GM23248 (cell line): ENCODE results near the gene MINDY4. TPM values are rescaled to one million over a fixed set of nuclear protein-coding genes. Genes with fewer than 3 reads are reported as not detected.

Experiments
- DNase-seq: peaks from one replicate; pipeline ENCODE4 v3.0.0-alpha.2; 2015
- H2AFZ ChIP-seq: fragments of 200-600 bp; sonication (generic); 2 replicates; pipeline ENCODE4 v1.6.1; 2016; ENCODE audit warnings: antibody characterized with exemption
- H3F3A ChIP-seq: fragments of 200-600 bp; sonication (generic); 2 replicates; pipeline ENCODE4 v1.6.1; 2016; ENCODE audit warnings: mild to moderate bottlenecking, antibody characterized with exemption, mixed run types; ENCODE audit not compliant: insufficient read depth
- H3K27ac ChIP-seq: fragments of 200-600 bp; sonication (generic); 2 replicates; pipeline ENCODE4 v1.5.1; 2016; ENCODE audit warnings: mild to moderate bottlenecking
- H3K27me3 ChIP-seq: fragments of 200-600 bp; sonication (generic); replicated peaks from 2 replicates; pipeline ENCODE4 v1.6.1; 2016; ENCODE audit warnings: mild to moderate bottlenecking; ENCODE audit not compliant: insufficient read depth
- H3K36me3 ChIP-seq: fragments of 200-600 bp; sonication (generic); 2 replicates; pipeline ENCODE4 v1.6.1; 2016; ENCODE audit warnings: low read depth, mild to moderate bottlenecking
- H3K4me1 ChIP-seq: fragments of 200-600 bp; sonication (generic); 2 replicates; pipeline ENCODE4 v1.6.1; 2016; ENCODE audit warnings: mild to moderate bottlenecking; ENCODE audit not compliant: insufficient read depth
- H3K4me2 ChIP-seq: fragments of 200-600 bp; sonication (generic); one replicate; pipeline ENCODE4 v1.6.1; 2016; ENCODE audit warnings: mild to moderate bottlenecking; ENCODE audit not compliant: unreplicated experiment
- H3K4me3 ChIP-seq: fragments of 200-600 bp; sonication (generic); 2 replicates; pipeline ENCODE4 v1.5.1; 2016; ENCODE audit warnings: mild to moderate bottlenecking
- H3K79me2 ChIP-seq: fragments of 200-600 bp; sonication (generic); 2 replicates; pipeline ENCODE4 v1.6.1; 2016; ENCODE audit warnings: mild to moderate bottlenecking; ENCODE audit not compliant: insufficient read depth
- H3K9ac ChIP-seq: fragments of 200-600 bp; sonication (generic); 2 replicates; pipeline ENCODE4 v1.6.1; 2016; ENCODE audit warnings: mild to moderate bottlenecking
- H3K9me2 ChIP-seq: fragments of 200-600 bp; sonication (generic); 2 replicates; pipeline ENCODE4 v1.6.1; 2016; ENCODE audit warnings: mixed run types, mild to moderate bottlenecking, moderate library complexity; ENCODE audit not compliant: insufficient read depth
- H3K9me3 ChIP-seq: fragments of 200-600 bp; sonication (generic); one replicate; pipeline ENCODE4 v1.6.1; 2017; ENCODE audit warnings: low read depth
- H4K20me1 ChIP-seq: fragments of 200-600 bp; sonication (generic); 2 replicates; pipeline ENCODE4 v1.6.0; 2016; ENCODE audit not compliant: insufficient read depth
- EZH2 ChIP-seq: fragments of 200-600 bp; sonication (generic); IDR thresholded peaks from 2 replicates; pipeline ENCODE4 v1.6.1; 2018; ENCODE audit warnings: antibody characterized with exemption, mild to moderate bottlenecking; ENCODE audit not compliant: insufficient read depth, poor library complexity, severe bottlenecking
- EZH2phosphoT487 ChIP-seq: fragments of 200-600 bp; sonication (generic); IDR thresholded peaks from 2 replicates; pipeline ENCODE4 v1.6.1; 2018; ENCODE audit warnings: antibody characterized with exemption, moderate library complexity, mild to moderate bottlenecking, low read depth; ENCODE audit not compliant: insufficient read depth
- WGBS, 2 experiments: methylation state at CpG; one replicate each; pipeline ENCODE4 v1.1.6; 2015 to 2017; ENCODE audit warnings: low lambda C conversion rate in 2 of 2, low coverage in 1 of 2; ENCODE audit errors: missing lambda C conversion rate in 2 of 2; 5-methylcytosine and 5-hydroxymethylcytosine counted together
- in situ Hi-C: fragments of 300-500 bp; cut with MboI; formaldehyde crosslinking; loops from 2 replicates; pipeline ENCODE4 v1.15.0; 2020
- polyA plus RNA-seq: library from polyadenylated mRNA; unstranded; fragments of >200 nt; fragmentation: Nextera tagmentation; extraction: Ambion mirVana; gene quantifications from 2 replicates; pipeline ENCODE4 v1.2.1, GENCODE V29; 2016
- total RNA-seq: library from RNA; depleted of rRNA; stranded (reverse); fragments of >200 nt; shearing (Covaris generic); gene quantifications from 2 replicates; pipeline ENCODE4 v1.2.3, GENCODE V29; 2014

MINDY4 gene
- total and polyA plus RNA-seq, 2 experiments from 2014 or later, result 2.5 to 3.5 TPM

GRCh38 chr7:30841801-30842541 is 70.8 kb downstream of the MINDY4 start:
- Histone ChIP-seq H4K20me1 (no peaks in the 10 kb centered on the region), H3K9ac (no peak overlapping the region), H3K36me3 (no peaks in the 10 kb centered on the region), H3K4me3 (no peak overlapping the region), H3K4me2 (no peak overlapping the region), H3K27ac (no peak overlapping the region), H3K9me2 (no peaks in the 10 kb centered on the region), H3K79me2 (no peaks in the 10 kb centered on the region), H3F3A (no peaks in the 10 kb centered on the region; the same call in 1 of the 2 replicates), H3K27me3 (no peaks in the 10 kb centered on the region), H2AFZ (no peak overlapping the region), H3K4me1 (peaks cover 8% of the 10 kb centered on the region), H3K9me3 (no peaks in the 10 kb centered on the region)
- no peak for TF ChIP-seq EZH2phosphoT487
- no peak for TF ChIP-seq EZH2
- DNase-seq, result no peak
- in situ Hi-C loops, result no loop called here
- 87 to 91% methylated on average over 7 of the region's 7 CpGs for WGBS, 2 experiments

- Histone ChIP-seq H3K4me1 (peaks cover 8% of the 10 kb centered on the region), H3K9me2 (no peaks in the 10 kb centered on the region), H3K4me3 (no peak overlapping the region), H3K27me3 (no peaks in the 10 kb centered on the region), H3K4me2 (no peak overlapping the region), H3K27ac (no peak overlapping the region), H3K9ac (no peak overlapping the region), H3K9me3 (no peaks in the 10 kb centered on the region), H3K79me2 (no peaks in the 10 kb centered on the region), H2AFZ (no peak overlapping the region), H3F3A (no peaks in the 10 kb centered on the region; the same call in 1 of the 2 replicates), H4K20me1 (no peaks in the 10 kb centered on the region), H3K36me3 (no peaks in the 10 kb centered on the region)
- peak; percentile 23 for DNase-seq
- no peak for TF ChIP-seq EZH2
- TF ChIP-seq EZH2phosphoT487, result no peak
- in situ Hi-C loops, result no loop called here
- WGBS, 2 experiments, result 79% methylated on average over 8 of the region's 8 CpGs
Observed at GRCh38 chr7:30842542-30843451, 71.6 kb downstream of the MINDY4 start.

GRCh38 chr7:30843741-30844482 is 72.7 kb downstream of the MINDY4 start:
- Histone ChIP-seq H3K9ac (no peak overlapping the region), H3K4me2 (no peak overlapping the region), H2AFZ (no peak overlapping the region), H3K9me2 (no peaks in the 10 kb centered on the region), H3K36me3 (no peaks in the 10 kb centered on the region), H3K27me3 (no peaks in the 10 kb centered on the region), H3K4me1 (peaks cover 8% of the 10 kb centered on the region), H3F3A (no peaks in the 10 kb centered on the region; the same call in 1 of the 2 replicates), H3K4me3 (no peak overlapping the region), H3K27ac (no peak overlapping the region), H3K79me2 (no peaks in the 10 kb centered on the region), H4K20me1 (no peaks in the 10 kb centered on the region), H3K9me3 (no peaks in the 10 kb centered on the region)
- in situ Hi-C loops, result no loop called here
- no peak for DNase-seq
- TF ChIP-seq EZH2phosphoT487 (no peak), EZH2 (no peak)
- WGBS, 2 experiments, result 89 to 91% methylated on average over 10 to 11 of the region's 11 CpGs

GRCh38 chr7:30844483-30844874 is 73.3 kb downstream of the MINDY4 start:
- H3K36me3 ChIP-seq, result no peaks in the 10 kb centered on the region
- WGBS, 2 experiments, result 89 to 91% methylated on average over 4 of the region's 4 CpGs
- no peak for DNase-seq
- H3K27ac ChIP-seq, result no peak overlapping the region
- no peaks in the 10 kb centered on the region for H4K20me1 ChIP-seq
- H3K4me3 ChIP-seq, result no peak overlapping the region
- no peaks in the 10 kb centered on the region for H3K79me2 ChIP-seq
- no peaks in the 10 kb centered on the region for H3K9me2 ChIP-seq
- no peaks in the 10 kb centered on the region; the same call in 1 of the 2 replicates for H3F3A ChIP-seq
- no peak for TF ChIP-seq EZH2phosphoT487
- no peak for TF ChIP-seq EZH2
- no peak overlapping the region for H2AFZ ChIP-seq
- no peaks in the 10 kb centered on the region for H3K27me3 ChIP-seq
- in situ Hi-C loops, result no loop called here
- H3K9ac ChIP-seq, result no peak overlapping the region
- no peak overlapping the region for H3K4me2 ChIP-seq
- H3K9me3 ChIP-seq, result no peaks in the 10 kb centered on the region
- H3K4me1 ChIP-seq, result peaks cover 8% of the 10 kb centered on the region
